Measurements from ENCODE around the gene LITAFD.
"Not testable (repeated sequence)": the region's sequence is repeated elsewhere in the genome, so short reads cannot be mapped to it uniquely, and the experiment has no call there.

DNA sequence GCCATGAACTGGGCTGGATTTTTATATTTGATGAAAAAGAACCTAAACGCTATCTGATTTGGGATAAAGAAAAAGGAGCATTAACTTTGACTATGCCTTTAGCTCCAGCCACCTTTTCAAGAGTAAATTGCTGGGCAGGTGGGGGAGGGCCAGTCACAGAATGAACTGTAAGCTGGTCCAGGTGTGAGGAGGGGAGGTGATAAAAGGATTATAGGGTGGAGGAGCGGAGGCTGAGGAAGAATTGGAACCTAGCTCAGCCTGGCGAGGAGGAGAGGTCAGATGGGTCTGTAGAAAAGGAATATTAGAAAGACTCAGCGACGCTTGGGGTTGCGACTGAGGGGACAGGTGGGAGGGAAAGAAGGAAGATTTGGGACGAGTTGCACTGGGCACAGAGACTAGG, 45.4 kb upstream of the LITAFD start:
- TF ChIP-seq, protein P1, sequence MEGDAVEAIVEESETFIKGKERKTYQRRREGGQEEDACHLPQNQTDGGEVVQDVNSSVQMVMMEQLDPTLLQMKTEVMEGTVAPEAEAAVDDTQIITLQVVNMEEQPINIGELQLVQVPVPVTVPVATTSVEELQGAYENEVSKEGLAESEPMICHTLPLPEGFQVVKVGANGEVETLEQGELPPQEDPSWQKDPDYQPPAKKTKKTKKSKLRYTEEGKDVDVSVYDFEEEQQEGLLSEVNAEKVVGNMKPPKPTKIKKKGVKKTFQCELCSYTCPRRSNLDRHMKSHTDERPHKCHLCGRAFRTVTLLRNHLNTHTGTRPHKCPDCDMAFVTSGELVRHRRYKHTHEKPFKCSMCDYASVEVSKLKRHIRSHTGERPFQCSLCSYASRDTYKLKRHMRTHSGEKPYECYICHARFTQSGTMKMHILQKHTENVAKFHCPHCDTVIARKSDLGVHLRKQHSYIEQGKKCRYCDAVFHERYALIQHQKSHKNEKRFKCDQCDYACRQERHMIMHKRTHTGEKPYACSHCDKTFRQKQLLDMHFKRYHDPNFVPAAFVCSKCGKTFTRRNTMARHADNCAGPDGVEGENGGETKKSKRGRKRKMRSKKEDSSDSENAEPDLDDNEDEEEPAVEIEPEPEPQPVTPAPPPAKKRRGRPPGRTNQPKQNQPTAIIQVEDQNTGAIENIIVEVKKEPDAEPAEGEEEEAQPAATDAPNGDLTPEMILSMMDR (IDR thresholded peaks at IDR 0.05) = not testable (repeated sequence)
- not testable (repeated sequence) for TF ChIP-seq POLR2A (IDR thresholded peaks at IDR 0.05)

Data from uterus (tissue), 2 donors.